ENCODE results near the gene TLK1. TPM values are rescaled to one million over a fixed set of nuclear protein-coding genes. Genes with fewer than 3 reads are reported as not detected.

The TLK1 gene
- total and polyA plus RNA-seq, 2 donors (not counting 3 experiments of a cell fraction or from before 2014, with no cell fraction given) = 5.8 to 62.7 TPM

DNA sequence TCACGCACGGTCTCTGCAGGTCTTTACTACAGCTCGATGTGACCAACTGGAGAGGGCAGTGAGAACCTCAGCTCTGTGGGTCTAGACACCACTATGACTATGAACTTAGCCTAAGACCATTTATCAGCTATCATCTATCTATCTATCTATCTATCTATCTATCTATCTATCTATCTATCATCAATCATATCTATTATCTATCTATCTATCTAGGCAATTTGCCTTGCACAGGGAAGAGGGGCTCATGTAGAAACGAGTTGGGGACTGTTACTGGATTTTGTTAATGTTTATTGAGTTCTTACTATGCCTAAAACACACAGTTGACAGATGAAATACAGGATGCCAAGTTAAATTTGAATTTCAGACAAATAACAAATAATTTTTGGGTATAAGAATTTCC is 41.1 kb upstream of the TLK1 start:
- H3K9me1 ChIP-seq (replicated peaks; ENCODE audit: control insufficient read depth, extremely low read depth, insufficient read depth, low read length) = no peaks in the 10 kb centered on the region
- no peaks in the 10 kb centered on the region for H3K27me3 ChIP-seq (ENCODE audit: control insufficient read depth in 2 of 2, insufficient read depth in 2 of 2, low read length in 2 of 2)
- TF ChIP-seq GATA2 (IDR thresholded peaks at IDR 0.05; ENCODE audit: insufficient read depth, insufficient read length, low read depth, low read length) (no peak), POLR2AphosphoS5 (IDR thresholded peaks at IDR 0.05; ENCODE audit: insufficient read depth, low read depth, low read length) (no peak), EZH2 (IDR thresholded peaks at IDR 0.05; ENCODE audit: borderline replicate concordance, low read depth, low read length, severe bottlenecking) (no peak), FOS (IDR thresholded peaks at IDR 0.05; ENCODE audit: borderline replicate concordance, insufficient read depth, low read length) (no peak), POLR2A (IDR thresholded peaks at IDR 0.05; ENCODE audit: low read depth, low read length) (no peak), JUN (IDR thresholded peaks at IDR 0.05; ENCODE audit: borderline replicate concordance, insufficient read depth, insufficient read length, low read depth) (no peak), MYC (IDR thresholded peaks at IDR 0.05; ENCODE audit: low read depth, low read length) (no peak), CTCF (IDR thresholded peaks at IDR 0.05; ENCODE audit: extremely low read depth in 1 of 2, insufficient read depth in 1 of 2, low read depth in 1 of 2, low read length in 2 of 2) (no peak)
- TF ChIP-seq, protein P1, sequence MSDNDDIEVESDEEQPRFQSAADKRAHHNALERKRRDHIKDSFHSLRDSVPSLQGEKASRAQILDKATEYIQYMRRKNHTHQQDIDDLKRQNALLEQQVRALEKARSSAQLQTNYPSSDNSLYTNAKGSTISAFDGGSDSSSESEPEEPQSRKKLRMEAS (IDR thresholded peaks at IDR 0.05; ENCODE audit: insufficient read depth, insufficient read length) = no peak
- H4K20me1 ChIP-seq (replicated peaks; ENCODE audit: control insufficient read depth, extremely low read depth, insufficient read depth, low read length) = no peaks in the 10 kb centered on the region
- H3K79me2 ChIP-seq (ENCODE audit: control insufficient read depth, insufficient read depth, low read length) = no peaks in the 10 kb centered on the region
- H2AFZ ChIP-seq (ENCODE audit: low read depth, low read length) = no peak overlapping the region
- ChIA-PET CTCF (no interaction called here), POLR2A (no interaction called here)
- no peak overlapping the region for H3K4me2 ChIP-seq (ENCODE audit: insufficient read depth, low read length)
- DNase-seq (ENCODE audit: low read depth, low spot score) (no peak), FAIRE-seq (no peak)
- H3K4me3 ChIP-seq (replicated peaks in 1 of 3; ENCODE audit: insufficient read depth in 1 of 3, low read depth in 1 of 3, low read length in 3 of 3) = no peak overlapping the region
- dilution Hi-C loops (cut with MboI; ENCODE audit: extremely low pct_ligation_motif_present, low sequenced_read_pairs) (no loop called here), intact Hi-C loops (cut with micrococcal nuclease) (no loop called here)
- no peaks in the 10 kb centered on the region for H3K9me3 ChIP-seq (replicated peaks; ENCODE audit: control insufficient read depth, insufficient read depth, low read length)
- H3K4me1 ChIP-seq (ENCODE audit: control insufficient read depth, extremely low read depth, insufficient read depth, low read length) = no peaks in the 10 kb centered on the region
- no peak overlapping the region for H3K9ac ChIP-seq (replicated peaks; ENCODE audit: extremely low read depth, insufficient read depth, low read length)
- H3K36me3 ChIP-seq (ENCODE audit: control insufficient read depth in 2 of 2, extremely low read depth in 1 of 2, insufficient read depth in 2 of 2, low read length in 2 of 2) = no peaks in the 10 kb centered on the region
- no peak overlapping the region for H3K27ac ChIP-seq (ENCODE audit: insufficient read depth, low read depth, low read length)
- BruUV-seq (replicated peaks) = no TSS peak

All from endothelial cell of umbilical vein (primary cell).